Measurements from ENCODE around the gene CTBP2.

Gene CTBP2

GRCh38 chr10:125144693-125145623 is 15.4 kb downstream of the CTBP2 start:
- no peak for DNase-seq (ENCODE audit: low read depth in 2 of 2)

GRCh38 chr10:125144206-125144605 is 16.2 kb downstream of the CTBP2 start:
- no peak for DNase-seq (ENCODE audit: low read depth in 2 of 2)

GRCh38 chr10:125142946-125143345 is 17.4 kb downstream of the CTBP2 start:
- DNase-seq (ENCODE audit: low read depth in 2 of 2): no peak

- no peak for DNase-seq (ENCODE audit: low read depth in 2 of 2)
These were observed 18.4 kb downstream of the CTBP2 start for GRCh38 chr10:125141860-125142484.

- no peak for DNase-seq (ENCODE audit: low read depth in 2 of 2)
These were observed 19.1 kb downstream of the CTBP2 start for GRCh38 chr10:125141150-125141859.

GRCh38 chr10:125140151-125140550 is 20.2 kb downstream of the CTBP2 start:
- DNase-seq (ENCODE audit: low read depth in 2 of 2): no peak

GRCh38 chr10:125137601-125138438 is 22.5 kb downstream of the CTBP2 start:
- DNase-seq (ENCODE audit: low read depth in 2 of 2): no peak

- DNase-seq (ENCODE audit: low read depth in 2 of 2): no peak
These were observed 24.3 kb downstream of the CTBP2 start for GRCh38 chr10:125136087-125136486.

- DNase-seq (ENCODE audit: low read depth in 2 of 2): no peak
These were observed 24.7 kb downstream of the CTBP2 start for GRCh38 chr10:125135771-125136035.

GRCh38 chr10:125134916-125135770 is 25.2 kb downstream of the CTBP2 start:
- DNase-seq (ENCODE audit: low read depth in 2 of 2): no peak

GRCh38 chr10:125134483-125134848 is 25.9 kb downstream of the CTBP2 start:
- no peak for DNase-seq (ENCODE audit: low read depth in 2 of 2)

GRCh38 chr10:125133696-125134482 is 26.5 kb downstream of the CTBP2 start:
- DNase-seq (ENCODE audit: low read depth in 2 of 2): no peak

GRCh38 chr10:125132344-125132743 is 28.0 kb downstream of the CTBP2 start:
- DNase-seq (ENCODE audit: low read depth in 2 of 2): no peak

- no peak for DNase-seq (ENCODE audit: low read depth in 2 of 2)
These were observed 29.4 kb downstream of the CTBP2 start for GRCh38 chr10:125130916-125131315.

GRCh38 chr10:125130260-125130659 is 30.1 kb downstream of the CTBP2 start:
- no peak for DNase-seq (ENCODE audit: low read depth in 2 of 2)

- DNase-seq (ENCODE audit: low read depth in 2 of 2): no peak
These were observed 31.3 kb downstream of the CTBP2 start for GRCh38 chr10:125129076-125129458.

- no peak for DNase-seq (ENCODE audit: low read depth in 2 of 2)
These were observed 31.8 kb downstream of the CTBP2 start for GRCh38 chr10:125128397-125129075.

GRCh38 chr10:125127986-125128385 is 32.4 kb downstream of the CTBP2 start:
- DNase-seq (ENCODE audit: low read depth in 2 of 2): no peak

- no peak for DNase-seq (ENCODE audit: low read depth in 2 of 2)
These were observed 33.3 kb downstream of the CTBP2 start for GRCh38 chr10:125127110-125127509.
